Vagina (tissue), 2 donors: ENCODE data around the gene PSD2.

Experiments
- CTCF ChIP-seq, 3 experiments: fragments of 450-650 bp in 2 of 3; fragments of 200-600 bp in 1 of 3; sonication (generic) in 1 of 3; IDR thresholded peaks; one replicate each; pipeline ENCODE4 v1.5.1; 2017 to 2019; ENCODE audit warnings: antibody characterized with exemption in 3 of 3, mild to moderate bottlenecking in 2 of 3, moderate library complexity in 2 of 3
- POLR2A ChIP-seq, 2 donors: fragments of 450-650 bp; IDR thresholded peaks; one replicate each; pipeline ENCODE4 v1.6.1; 2017; ENCODE audit warnings: antibody characterized with exemption in 2 of 2, mild to moderate bottlenecking in 2 of 2, moderate library complexity in 2 of 2

DNA sequence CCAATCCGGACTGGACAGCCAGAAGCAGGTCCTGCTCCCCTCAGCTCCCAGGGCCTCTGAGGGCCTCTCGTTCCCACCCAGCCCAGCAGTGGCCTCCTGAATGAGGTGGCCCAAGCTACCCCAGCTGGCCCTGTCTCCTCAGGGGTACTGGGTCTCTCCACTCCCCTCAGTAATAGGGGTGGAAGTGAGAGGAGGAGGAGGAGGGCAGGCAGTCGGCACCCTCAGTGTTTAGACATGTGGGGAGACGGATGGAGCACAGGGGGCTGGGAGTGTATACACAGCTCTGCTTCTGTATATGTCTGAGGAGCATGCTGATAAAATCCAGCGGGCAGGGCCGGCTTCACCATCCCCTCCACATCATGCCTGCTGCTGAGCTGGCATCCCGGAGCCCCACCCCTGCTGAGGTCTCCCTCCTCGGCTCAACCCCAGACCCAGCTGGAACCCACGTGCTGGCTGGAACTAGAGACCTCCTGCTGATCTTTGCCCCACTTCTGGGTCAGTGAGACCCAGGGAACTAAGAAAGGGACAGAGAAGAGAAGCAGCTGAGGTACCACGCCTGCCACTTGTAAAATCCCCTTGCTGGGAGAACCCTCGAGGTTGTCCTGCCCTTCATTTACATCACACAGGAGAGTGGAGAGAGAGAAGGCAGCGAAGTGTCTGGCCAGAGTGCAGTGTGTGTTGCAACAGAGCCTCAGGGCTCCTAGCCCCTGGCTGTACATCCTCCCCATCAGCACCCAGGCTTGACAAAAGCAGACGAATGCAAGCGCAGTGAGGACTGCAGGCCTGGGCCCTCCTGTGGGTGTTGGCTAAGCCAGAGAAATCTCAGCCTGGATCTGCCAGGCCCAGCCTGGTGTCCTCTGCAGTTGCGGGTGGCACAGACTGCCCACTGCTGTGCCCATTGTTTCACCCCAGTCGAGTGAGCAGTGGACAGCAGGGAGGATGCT, 77.5 kb downstream of the PSD2 start:
- no peak for TF ChIP-seq CTCF (IDR thresholded peaks at IDR 0.05)
- TF ChIP-seq POLR2A (IDR thresholded peaks at IDR 0.05): no peak
